ENCODE results near the gene ADGRG1.

Gene ADGRG1

GRCh38 chr16:57704905-57705852 lies 76.7 kb downstream of the ADGRG1 start:
- no peak for TF ChIP-seq CTCF (IDR thresholded peaks at IDR 0.05; ENCODE audit: insufficient read depth, low read depth, low read length, missing control alignments)
- DNase-seq (ENCODE audit: low read depth): no peak
- no peak overlapping the region for H3K4me3 ChIP-seq (ENCODE audit: low read depth, low read length)

GRCh38 chr16:57706717-57707116 lies 78.3 kb downstream of the ADGRG1 start:
- no peak for DNase-seq (ENCODE audit: low read depth)
- no peak overlapping the region for H3K4me3 ChIP-seq (ENCODE audit: low read depth, low read length)
- TF ChIP-seq CTCF (IDR thresholded peaks at IDR 0.05; ENCODE audit: insufficient read depth, low read depth, low read length, missing control alignments): no peak

- H3K4me3 ChIP-seq (ENCODE audit: low read depth, low read length): no peak overlapping the region
- TF ChIP-seq CTCF (IDR thresholded peaks at IDR 0.05; ENCODE audit: insufficient read depth, low read depth, low read length, missing control alignments): no peak
- no peak for DNase-seq (ENCODE audit: low read depth)
Observed at GRCh38 chr16:57707331-57707730, 78.9 kb downstream of the ADGRG1 start.

GRCh38 chr16:57708168-57708567 lies 79.7 kb downstream of the ADGRG1 start:
- H3K4me3 ChIP-seq (ENCODE audit: low read depth, low read length): no peak overlapping the region
- TF ChIP-seq CTCF (IDR thresholded peaks at IDR 0.05; ENCODE audit: insufficient read depth, low read depth, low read length, missing control alignments): no peak
- no peak for DNase-seq (ENCODE audit: low read depth)

GRCh38 chr16:57709663-57710062 lies 81.2 kb downstream of the ADGRG1 start:
- no peak overlapping the region for H3K4me3 ChIP-seq (ENCODE audit: low read depth, low read length)
- no peak for TF ChIP-seq CTCF (IDR thresholded peaks at IDR 0.05; ENCODE audit: insufficient read depth, low read depth, low read length, missing control alignments)
- no peak for DNase-seq (ENCODE audit: low read depth)

- TF ChIP-seq CTCF (IDR thresholded peaks at IDR 0.05; ENCODE audit: insufficient read depth, low read depth, low read length, missing control alignments): no peak
- DNase-seq (ENCODE audit: low read depth): no peak
- no peak overlapping the region for H3K4me3 ChIP-seq (ENCODE audit: low read depth, low read length)
Observed at GRCh38 chr16:57711346-57711745, 82.9 kb downstream of the ADGRG1 start.
